Fibroblast of lung (primary cell): Measurements from ENCODE around the gene SNRNP200. TPM values are rescaled to one million over a fixed set of nuclear protein-coding genes. Genes with fewer than 3 reads are reported as not detected.

Experiments
- DNase-seq, 2 donors: peaks; one replicate each; pipeline versions ENCODE4 v3.0.0 to v3.0.0-alpha.2; 2010; ENCODE audit warnings: low read depth in 2 of 2
- H2AFZ ChIP-seq: 2 replicates; pipeline ENCODE4 v1.5.1; 2012; ENCODE audit warnings: low read length, control low read depth, inconsistent platforms
- H3K27ac ChIP-seq: 2 replicates; pipeline ENCODE4 v1.5.1; 2011; ENCODE audit warnings: low read length, control low read depth; ENCODE audit not compliant: insufficient read depth
- H3K27me3 ChIP-seq: 2 replicates; pipeline ENCODE4 v1.5.1; 2011; ENCODE audit warnings: mild to moderate bottlenecking, low read length; ENCODE audit not compliant: control insufficient read depth, insufficient read depth
- H3K36me3 ChIP-seq: 2 replicates; pipeline ENCODE4 v1.5.1; 2011; ENCODE audit warnings: low read length; ENCODE audit not compliant: control insufficient read depth, insufficient read depth
- H3K4me1 ChIP-seq: 2 replicates; pipeline ENCODE4 v1.5.1; 2011; ENCODE audit warnings: low read length; ENCODE audit not compliant: control insufficient read depth, insufficient read depth; ENCODE audit errors: extremely low read depth
- H3K4me2 ChIP-seq: 2 replicates; pipeline ENCODE4 v1.5.1; 2011; ENCODE audit warnings: low read length, control low read depth; ENCODE audit not compliant: insufficient read depth; ENCODE audit errors: extremely low read depth
- H3K4me3 ChIP-seq, 4 experiments: fragments of 200-600 bp in 1 of 4; sonication (generic) in 1 of 4; replicated peaks in 1 of 4; 2 replicates each; pipeline ENCODE4 v1.5.1; 2011 to 2016; ENCODE audit warnings: low read length in 4 of 4, low read depth in 3 of 4, mild to moderate bottlenecking in 3 of 4, control low read depth in 2 of 4, inconsistent platforms in 1 of 4, mixed read lengths in 1 of 4; ENCODE audit not compliant: insufficient read depth in 1 of 4; ENCODE audit errors: control extremely low read depth in 1 of 4
- H3K79me2 ChIP-seq: 2 replicates; pipeline ENCODE4 v1.5.1; 2012; ENCODE audit warnings: mild to moderate bottlenecking, low read length, inconsistent platforms; ENCODE audit not compliant: control insufficient read depth, insufficient read depth
- H3K9ac ChIP-seq: 2 replicates; pipeline ENCODE4 v1.5.1; 2011; ENCODE audit warnings: mild to moderate bottlenecking, low read length, control low read depth; ENCODE audit not compliant: insufficient read depth
- H3K9me3 ChIP-seq: 2 replicates; pipeline ENCODE4 v1.5.1; 2012; ENCODE audit warnings: low read depth, low read length; ENCODE audit not compliant: control insufficient read depth, insufficient read depth
- H4K20me1 ChIP-seq: 2 replicates; pipeline ENCODE4 v1.5.1; 2011; ENCODE audit warnings: low read length; ENCODE audit not compliant: control insufficient read depth, insufficient read depth; ENCODE audit errors: extremely low read depth
- EZH2 ChIP-seq: IDR thresholded peaks from 2 replicates; pipeline ENCODE4 v1.5.1; 2012; ENCODE audit warnings: low read length, control low read depth, mild to moderate bottlenecking; ENCODE audit errors: missing control alignments
- polyA plus RNA-seq, 2 donors: library from polyadenylated mRNA; depleted of rRNA in 1 of 2; stranded (reverse) in 1 of 2; unstranded in 1 of 2; fragments of >200 nt; gene quantifications; 2 replicates each; pipeline ENCODE4 v1.2.1, GENCODE V29; 2011 to 2012; ENCODE audit warnings: missing spikeins in 1 of 2
- total RNA-seq: library from RNA; depleted of rRNA; stranded (reverse); fragments of >200 nt; gene quantifications from 2 replicates; pipeline ENCODE4 v1.2.1, GENCODE V29; 2014
- TF ChIP-seq, protein P1 (sequence below), 2 donors: IDR thresholded peaks in 1 of 2; conservative IDR thresholded peaks in 1 of 2; 1 replicate in 1 of 2; 2 replicates in 1 of 2; pipeline ENCODE4 v1.5.1; 2011 to 2012; ENCODE audit warnings: low read length in 2 of 2, control low read depth in 1 of 2, inconsistent platforms in 1 of 2, low read depth in 1 of 2, mild to moderate bottlenecking in 1 of 2

Gene SNRNP200
- total and polyA plus RNA-seq, 2 donors (not counting 1 experiment from before 2014, with no cell fraction given), result 49.4 to 65.0 TPM

DNA sequence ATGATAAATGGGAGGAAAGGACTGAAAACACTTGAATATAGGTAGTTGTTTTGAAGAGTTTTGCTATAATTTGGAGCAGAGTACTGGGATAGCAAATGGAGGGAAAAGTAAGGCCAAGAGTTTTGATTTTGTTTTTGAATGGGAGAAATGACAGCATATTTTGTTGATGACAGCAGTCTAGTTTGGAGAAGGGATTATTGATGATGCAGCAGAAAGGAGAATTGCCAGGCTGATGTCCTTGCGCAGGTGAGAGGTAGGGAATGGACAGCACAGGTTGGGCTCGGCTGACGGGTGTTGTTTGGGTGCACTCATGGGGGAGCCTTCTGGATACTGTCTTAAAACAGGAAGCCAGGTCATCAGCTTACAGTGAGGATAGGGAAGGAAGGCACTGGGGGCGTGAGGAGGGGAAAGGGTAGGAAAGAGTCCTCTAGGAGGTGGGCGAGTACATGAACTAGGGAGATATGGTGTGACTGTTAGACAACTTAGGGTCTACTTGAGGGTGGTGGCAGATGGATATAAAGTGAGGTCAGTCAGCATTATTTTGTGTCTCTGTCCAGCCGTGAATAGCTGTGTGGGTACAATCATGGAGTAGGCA lies 40.6 kb upstream of the SNRNP200 start:
- no peaks in the 10 kb centered on the region for H3K9me3 ChIP-seq
- H3K27ac ChIP-seq, result no peak overlapping the region
- H3K79me2 ChIP-seq, result peaks cover 10% of the 10 kb centered on the region
- no peaks in the 10 kb centered on the region for H3K27me3 ChIP-seq
- DNase-seq, result no peak
- peaks cover 9% of the 10 kb centered on the region for H3K36me3 ChIP-seq
- H3K4me1 ChIP-seq, result peaks cover 5% of the 10 kb centered on the region
- no peak overlapping the region for H3K4me2 ChIP-seq
- no peaks in the 10 kb centered on the region for H4K20me1 ChIP-seq
- H2AFZ ChIP-seq, result no peak overlapping the region
- no peak overlapping the region for H3K9ac ChIP-seq
- H3K4me3 ChIP-seq, result no peak overlapping the region
- TF ChIP-seq, protein P1, sequence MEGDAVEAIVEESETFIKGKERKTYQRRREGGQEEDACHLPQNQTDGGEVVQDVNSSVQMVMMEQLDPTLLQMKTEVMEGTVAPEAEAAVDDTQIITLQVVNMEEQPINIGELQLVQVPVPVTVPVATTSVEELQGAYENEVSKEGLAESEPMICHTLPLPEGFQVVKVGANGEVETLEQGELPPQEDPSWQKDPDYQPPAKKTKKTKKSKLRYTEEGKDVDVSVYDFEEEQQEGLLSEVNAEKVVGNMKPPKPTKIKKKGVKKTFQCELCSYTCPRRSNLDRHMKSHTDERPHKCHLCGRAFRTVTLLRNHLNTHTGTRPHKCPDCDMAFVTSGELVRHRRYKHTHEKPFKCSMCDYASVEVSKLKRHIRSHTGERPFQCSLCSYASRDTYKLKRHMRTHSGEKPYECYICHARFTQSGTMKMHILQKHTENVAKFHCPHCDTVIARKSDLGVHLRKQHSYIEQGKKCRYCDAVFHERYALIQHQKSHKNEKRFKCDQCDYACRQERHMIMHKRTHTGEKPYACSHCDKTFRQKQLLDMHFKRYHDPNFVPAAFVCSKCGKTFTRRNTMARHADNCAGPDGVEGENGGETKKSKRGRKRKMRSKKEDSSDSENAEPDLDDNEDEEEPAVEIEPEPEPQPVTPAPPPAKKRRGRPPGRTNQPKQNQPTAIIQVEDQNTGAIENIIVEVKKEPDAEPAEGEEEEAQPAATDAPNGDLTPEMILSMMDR (conservative IDR thresholded peaks at IDR 0.05 in 1 of 2, IDR thresholded peaks at IDR 0.05 in 1 of 2; ENCODE audit: low read depth in 1 of 2, low read length in 2 of 2), result no peak
- TF ChIP-seq EZH2, result no peak

DNA sequence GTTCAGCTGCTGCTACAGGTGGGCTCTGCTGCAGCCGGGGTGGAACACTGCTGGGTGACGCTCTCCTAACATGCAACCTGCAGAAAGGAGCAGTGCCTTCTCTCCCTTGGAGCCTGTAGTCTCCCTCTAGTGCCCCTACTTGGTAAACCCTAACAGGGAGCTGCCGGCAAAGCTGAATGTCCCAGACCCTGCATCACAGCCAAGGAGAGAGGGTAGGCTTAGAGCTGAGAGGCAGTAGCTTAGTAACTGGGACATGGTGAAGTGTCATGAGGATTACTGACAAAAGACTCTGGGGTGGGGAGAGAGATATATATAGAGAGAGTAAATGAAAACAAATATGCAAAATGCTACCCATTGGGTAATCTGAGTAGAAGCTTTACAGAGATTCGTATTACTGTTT lies 40.1 kb upstream of the SNRNP200 start:
- no peak for DNase-seq
- no peak for TF ChIP-seq EZH2
- TF ChIP-seq, protein P1 (conservative IDR thresholded peaks at IDR 0.05 in 1 of 2, IDR thresholded peaks at IDR 0.05 in 1 of 2; ENCODE audit: low read depth in 1 of 2, low read length in 2 of 2), result peak; percentile 12 to 22
- Histone ChIP-seq H3K79me2 (peaks cover 10% of the 10 kb centered on the region), H3K4me3 (no peak overlapping the region), H3K9me3 (no peaks in the 10 kb centered on the region), H3K27me3 (no peaks in the 10 kb centered on the region), H3K4me1 (peaks cover 7% of the 10 kb centered on the region), H3K4me2 (no peak overlapping the region), H2AFZ (no peak overlapping the region), H3K36me3 (peaks cover 9% of the 10 kb centered on the region), H3K9ac (no peak overlapping the region), H3K27ac (no peak overlapping the region), H4K20me1 (no peaks in the 10 kb centered on the region)

DNA sequence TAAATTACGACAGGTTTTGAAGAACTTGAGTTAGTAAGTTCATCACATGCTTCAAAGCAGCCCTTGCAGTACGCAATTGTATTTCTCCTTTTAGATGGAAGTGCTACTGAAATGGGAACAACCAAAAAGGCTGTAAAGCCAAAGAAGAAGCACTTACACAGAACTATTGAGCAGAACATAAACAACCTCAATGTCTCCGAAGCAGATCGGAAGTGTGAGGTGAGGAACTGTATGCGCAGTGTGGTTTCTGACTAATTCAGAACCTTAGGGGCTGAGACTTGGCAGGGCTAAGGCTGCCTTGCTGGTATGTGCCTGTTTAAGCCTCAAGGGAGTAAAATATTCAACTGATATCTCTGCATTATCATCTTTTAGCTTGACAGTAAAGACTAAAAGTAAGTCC lies 38.7 kb upstream of the SNRNP200 start:
- Histone ChIP-seq H3K4me3 (no peak overlapping the region), H3K27ac (no peak overlapping the region), H3K9me3 (no peaks in the 10 kb centered on the region), H3K9ac (no peak overlapping the region), H3K4me2 (no peak overlapping the region), H3K36me3 (peaks cover 6% of the 10 kb centered on the region), H3K79me2 (peaks cover 14% of the 10 kb centered on the region), H4K20me1 (no peaks in the 10 kb centered on the region), H3K4me1 (peaks cover 8% of the 10 kb centered on the region), H2AFZ (no peak overlapping the region), H3K27me3 (no peaks in the 10 kb centered on the region)
- TF ChIP-seq EZH2, result no peak
- DNase-seq, result peak in 1 of 2 donors; percentile 73
